Measurements from ENCODE around the gene WDFY3. TPM values are rescaled to one million over a fixed set of nuclear protein-coding genes. Genes with fewer than 3 reads are reported as not detected.

WDFY3 gene
- total RNA-seq, 1 donor from 2014 or later: 55.8 TPM

GRCh38 chr4:84750260-84750959 lies 216.1 kb downstream of the WDFY3 start:
- Histone ChIP-seq H2AFZ (replicated peaks) (no peak overlapping the region), H3K4me1 (no peaks in the 10 kb centered on the region), H3K79me2 (ENCODE audit: low read depth) (no peaks in the 10 kb centered on the region), H3K4me2 (no peak overlapping the region), H3K4me3 (no peak overlapping the region), H3K9ac (no peak overlapping the region), H3K36me3 (peaks cover 9% of the 10 kb centered on the region), H3K9me3 (ENCODE audit: low read depth) (no peaks in the 10 kb centered on the region), H3F3A (ENCODE audit: low read depth) (peaks cover 14% of the 10 kb centered on the region), H3K27ac (no peak overlapping the region), H3K27me3 (no peaks in the 10 kb centered on the region), H4K20me1 (ENCODE audit: low read depth) (no peaks in the 10 kb centered on the region)
- no peak overlapping the region for H3K27ac Mint-ChIP-seq
- peak; percentile 56 for DNase-seq (ENCODE audit: low spot score)
- TF ChIP-seq EZH2phosphoT487 (IDR thresholded peaks at IDR 0.05) (no peak), CTCF (IDR thresholded peaks at IDR 0.05) (peak; percentile 80)
- H3K36me3 Mint-ChIP-seq: peaks cover 23% of the 10 kb centered on the region
- no peaks in the 10 kb centered on the region for H3K9me3 Mint-ChIP-seq
- no peak overlapping the region for H3K4me3 Mint-ChIP-seq
- H3K4me1 Mint-ChIP-seq: no peaks in the 10 kb centered on the region
- no peaks in the 10 kb centered on the region for H3K27me3 Mint-ChIP-seq (ENCODE audit: insufficient read depth, low read depth)

- no peaks in the 10 kb centered on the region for H3K4me1 Mint-ChIP-seq
- Histone ChIP-seq H3K27me3 (no peaks in the 10 kb centered on the region), H4K20me1 (ENCODE audit: low read depth) (no peaks in the 10 kb centered on the region), H3K4me2 (no peak overlapping the region), H2AFZ (replicated peaks) (no peak overlapping the region), H3K4me1 (no peaks in the 10 kb centered on the region), H3F3A (ENCODE audit: low read depth) (no peaks in the 10 kb centered on the region), H3K27ac (no peak overlapping the region), H3K9me3 (ENCODE audit: low read depth) (no peaks in the 10 kb centered on the region), H3K4me3 (no peak overlapping the region), H3K36me3 (peaks cover 12% of the 10 kb centered on the region), H3K9ac (no peak overlapping the region), H3K79me2 (ENCODE audit: low read depth) (no peaks in the 10 kb centered on the region)
- DNase-seq (ENCODE audit: low spot score): no peak
- no peak for TF ChIP-seq EZH2 (IDR thresholded peaks at IDR 0.05)
- no peak for TF ChIP-seq EZH2phosphoT487 (IDR thresholded peaks at IDR 0.05)
- TF ChIP-seq CTCF (IDR thresholded peaks at IDR 0.05): no peak
- H3K4me3 Mint-ChIP-seq: no peak overlapping the region
- H3K36me3 Mint-ChIP-seq: peaks cover 27% of the 10 kb centered on the region
- no peak overlapping the region for H3K27ac Mint-ChIP-seq
- H3K27me3 Mint-ChIP-seq (ENCODE audit: insufficient read depth, low read depth): no peaks in the 10 kb centered on the region
- H3K9me3 Mint-ChIP-seq: no peaks in the 10 kb centered on the region
These were observed 226.4 kb downstream of the WDFY3 start for GRCh38 chr4:84740057-84740456.

GRCh38 chr4:84738622-84739021 lies 227.9 kb downstream of the WDFY3 start:
- H3K27ac ChIP-seq: no peak overlapping the region
- no peaks in the 10 kb centered on the region for H3K4me1 ChIP-seq
- no peaks in the 10 kb centered on the region for H3K9me3 ChIP-seq (ENCODE audit: low read depth)
- Mint-ChIP-seq H3K27me3 (ENCODE audit: insufficient read depth, low read depth) (no peaks in the 10 kb centered on the region), H3K4me1 (no peaks in the 10 kb centered on the region), H3K4me3 (no peak overlapping the region), H3K9me3 (no peaks in the 10 kb centered on the region), H3K36me3 (peaks cover 20% of the 10 kb centered on the region), H3K27ac (no peak overlapping the region)
- no peaks in the 10 kb centered on the region for H4K20me1 ChIP-seq (ENCODE audit: low read depth)
- no peak overlapping the region for H3K4me3 ChIP-seq
- TF ChIP-seq EZH2 (IDR thresholded peaks at IDR 0.05): no peak
- TF ChIP-seq EZH2phosphoT487 (IDR thresholded peaks at IDR 0.05): no peak
- TF ChIP-seq CTCF (IDR thresholded peaks at IDR 0.05): no peak
- H3K9ac ChIP-seq: no peak overlapping the region
- H2AFZ ChIP-seq (replicated peaks): no peak overlapping the region
- H3K27me3 ChIP-seq: no peaks in the 10 kb centered on the region
- no peaks in the 10 kb centered on the region for H3K79me2 ChIP-seq (ENCODE audit: low read depth)
- H3K36me3 ChIP-seq: peaks cover 9% of the 10 kb centered on the region
- H3K4me2 ChIP-seq: no peak overlapping the region
- no peak for DNase-seq (ENCODE audit: low spot score)
- H3F3A ChIP-seq (ENCODE audit: low read depth): no peaks in the 10 kb centered on the region
